PFSK-1 (cell line): ENCODE measurements around the gene CRYZL1.

Experiments used
- FOXP2 ChIP-seq: optimal IDR thresholded peaks from 2 replicates; pipeline ENCODE3; 2011; ENCODE audit warnings: borderline replicate concordance, control low read depth, inconsistent platforms; ENCODE audit not compliant: insufficient read depth; ENCODE audit errors: extremely low read length, extremely low read depth
- POLR2AphosphoS5 ChIP-seq: IDR thresholded peaks from 2 replicates; pipeline ENCODE4 v1.6.1; 2012; ENCODE audit warnings: low read depth, mild to moderate bottlenecking, control low read depth, low read length, moderate library complexity
- REST ChIP-seq, 2 experiments: IDR thresholded peaks; 2 replicates each; pipeline versions ENCODE4 v1.6.1 to v1.8.0; 2011 to 2012; ENCODE audit warnings: low read depth in 2 of 2, low read length in 2 of 2, control low read depth in 1 of 2, inconsistent platforms in 1 of 2, mild to moderate bottlenecking in 1 of 2, moderate library complexity in 1 of 2; ENCODE audit not compliant: insufficient read depth in 1 of 2
- SIN3A ChIP-seq: IDR thresholded peaks from 2 replicates; pipeline ENCODE4 v1.6.1; 2012; ENCODE audit warnings: mild to moderate bottlenecking, low read length, moderate library complexity, borderline replicate concordance; ENCODE audit not compliant: insufficient read depth
- TAF1 ChIP-seq: IDR thresholded peaks from 2 replicates; pipeline ENCODE4 v1.6.1; 2012; ENCODE audit warnings: low read length, control low read depth, borderline replicate concordance; ENCODE audit not compliant: insufficient read depth

CRYZL1 gene

GRCh38 chr21:33650929-33651509, 9.5 kb upstream of the CRYZL1 start:
- TF ChIP-seq REST (IDR thresholded peaks at IDR 0.05; ENCODE audit: insufficient read depth in 1 of 2, low read depth in 2 of 2, low read length in 2 of 2) (no peak), FOXP2 (no peak), POLR2AphosphoS5 (no peak), TAF1 (no peak), SIN3A (no peak)

GRCh38 chr21:33650230-33650629, 8.7 kb upstream of the CRYZL1 start:
- TF ChIP-seq POLR2AphosphoS5: no peak
- TF ChIP-seq SIN3A: no peak
- no peak for TF ChIP-seq FOXP2
- no peak for TF ChIP-seq REST (IDR thresholded peaks at IDR 0.05; ENCODE audit: insufficient read depth in 1 of 2, low read depth in 2 of 2, low read length in 2 of 2)
- no peak for TF ChIP-seq TAF1

- TF ChIP-seq POLR2AphosphoS5: no peak
- TF ChIP-seq SIN3A: no peak
- no peak for TF ChIP-seq FOXP2
- TF ChIP-seq REST (IDR thresholded peaks at IDR 0.05; ENCODE audit: insufficient read depth in 1 of 2, low read depth in 2 of 2, low read length in 2 of 2): no peak
- TF ChIP-seq TAF1: no peak
These were observed 7.0 kb upstream of the CRYZL1 start for GRCh38 chr21:33648555-33648954.

GRCh38 chr21:33647587-33647986, 6.0 kb upstream of the CRYZL1 start:
- no peak for TF ChIP-seq REST (IDR thresholded peaks at IDR 0.05; ENCODE audit: insufficient read depth in 1 of 2, low read depth in 2 of 2, low read length in 2 of 2)

- TF ChIP-seq FOXP2: no peak
- TF ChIP-seq SIN3A: no peak
- no peak for TF ChIP-seq REST (IDR thresholded peaks at IDR 0.05; ENCODE audit: insufficient read depth in 1 of 2, low read depth in 2 of 2, low read length in 2 of 2)
- TF ChIP-seq TAF1: no peak
- no peak for TF ChIP-seq POLR2AphosphoS5
These were observed 4.2 kb upstream of the CRYZL1 start for GRCh38 chr21:33645730-33646129.
